Stomach (tissue), 9 donors: Measurements from ENCODE around the gene DTD1. TPM values are rescaled to one million over a fixed set of nuclear protein-coding genes. Genes with fewer than 3 reads are reported as not detected.
A peak's percentile ranks its signal among the peaks of the same experiment; 100 is the strongest.

Experiments used
- DNase-seq, 2 donors: peaks; one replicate each; pipeline versions ENCODE4 v3.0.0 to v3.0.0-alpha.2; 2013 to 2019
- H3K27ac ChIP-seq, 5 donors: fragments of 200-600 bp in 4 of 5; sonication (generic) in 4 of 5; one replicate each; pipeline ENCODE4 v1.5.1; 2013 to 2019; ENCODE audit warnings: mild to moderate bottlenecking in 1 of 5, moderate library complexity in 1 of 5
- H3K27me3 ChIP-seq, 3 donors: fragments of 200-600 bp; sonication (generic); one replicate each; pipeline ENCODE4 v1.5.1; 2017 to 2019; ENCODE audit warnings: mixed run types in 1 of 3
- H3K36me3 ChIP-seq, 4 donors: fragments of 200-600 bp; sonication (generic); 1 replicate in 3 of 4; 2 replicates in 1 of 4; pipeline ENCODE4 v1.5.1; 2016 to 2019
- H3K4me1 ChIP-seq, 4 donors: fragments of 200-600 bp; sonication (generic); one replicate each; pipeline ENCODE4 v1.5.1; 2016 to 2019
- H3K4me3 ChIP-seq, 4 donors: fragments of 200-600 bp; sonication (generic) in 3 of 4; one replicate each; pipeline ENCODE4 v1.5.1; 2016 to 2019; ENCODE audit warnings: mild to moderate bottlenecking in 1 of 4
- H3K9me3 ChIP-seq, 4 donors: fragments of 200-600 bp; sonication (generic); one replicate each; pipeline ENCODE4 v1.5.1; 2016 to 2019
- CTCF ChIP-seq, 7 experiments: fragments of 450-650 bp in 4 of 7; fragments of 200-600 bp in 3 of 7; sonication (generic) in 3 of 7; IDR thresholded peaks; one replicate each; pipeline ENCODE4 v1.5.1; 2016 to 2019; ENCODE audit warnings: antibody characterized with exemption in 7 of 7, control low read depth in 2 of 7, mild to moderate bottlenecking in 1 of 7
- EP300 ChIP-seq: sonication (generic); formaldehyde crosslinking; IDR thresholded peaks from one replicate; pipeline ENCODE4 v1.6.1; 2017; ENCODE audit warnings: antibody characterized with exemption
- POLR2A ChIP-seq, 4 donors: fragments of 450-650 bp; IDR thresholded peaks; one replicate each; pipeline ENCODE4 v1.6.1; 2016; ENCODE audit warnings: antibody characterized with exemption in 4 of 4, control low read depth in 2 of 4, mild to moderate bottlenecking in 1 of 4, moderate library complexity in 1 of 4
- POLR2AphosphoS5 ChIP-seq, 3 donors: sonication (generic); formaldehyde crosslinking; IDR thresholded peaks; one replicate each; pipeline ENCODE4 v1.6.1; 2016; ENCODE audit warnings: antibody characterized with exemption in 3 of 3
- WGBS, 5 donors: extraction: QIAGEN DNeasy Blood & Tissue Kit in 3 of 5; methylation state at CpG; one replicate each; pipeline versions ENCODE4 v1.1.5 to v1.1.7; 2013 to 2018; 5-methylcytosine and 5-hydroxymethylcytosine counted together
- intact Hi-C: fragments of 100-400 bp; cut with DNase I; formaldehyde crosslinking; loops from one replicate; pipeline ENCODE4 v1.15.1; 2023; ENCODE audit warnings: low total_unique reads
- polyA plus RNA-seq, 3 donors: library from polyadenylated mRNA; stranded (reverse); fragments of 200-250 nt; gene quantifications; one replicate each; pipeline ENCODE4 v1.2.3, GENCODE V29; 2013
- total RNA-seq, 5 donors: library from RNA; depleted of rRNA; stranded (reverse); fragments of >200 nt; gene quantifications; one replicate each; pipeline versions ENCODE4 v1.1.0 to v1.2.3, GENCODE V29; 2014 to 2016
- donor health status: healthy with polysubstance abuse.
- donor health status: Bipolar disorder and iron deficiency.
- donor health status: healthy.

The DTD1 gene
- total and polyA plus RNA-seq, 8 donors, result 4.5 to 30.4 (median 15.7) TPM; not detected in 1

DNA sequence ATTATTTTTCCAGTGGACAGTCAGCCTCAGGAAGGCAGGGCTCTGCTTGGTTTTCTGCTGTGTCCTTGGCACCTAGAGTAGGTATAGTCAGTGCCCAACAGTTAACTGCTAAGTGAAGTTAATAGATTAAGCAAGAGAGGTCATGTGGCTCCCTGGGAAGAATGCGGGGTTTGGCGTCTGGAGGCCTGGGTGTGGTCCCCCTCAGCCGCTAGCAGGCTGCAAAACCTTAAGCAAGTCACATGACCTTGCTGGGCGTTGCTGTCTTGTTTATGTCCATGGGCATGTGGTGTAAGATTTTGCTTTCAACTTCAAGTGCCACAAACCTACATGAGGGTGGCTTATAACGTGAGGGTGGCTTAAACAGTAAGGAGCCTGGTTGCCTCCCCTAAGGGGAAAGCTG lies 150.2 kb downstream of the DTD1 start:
- peak overlapping the region in 2 of 5 donors; percentile 64 to 72 for H3K27ac ChIP-seq
- DNase-seq, result peak in 1 of 2 donors; percentile 40

GRCh38 chr20:18738888-18739287 lies 151.0 kb downstream of the DTD1 start:
- H3K36me3 ChIP-seq, result peaks cover 0 to under 1% (median 0%) of the 10 kb centered on the region in 4 donors
- peaks cover 0 to 13% (median 0%) of the 10 kb centered on the region in 4 donors for H3K4me1 ChIP-seq
- no peak for DNase-seq
- 96 to 99% (median 96%) methylated on average over 2 of the region's 2 CpGs for WGBS, 5 donors
- intact Hi-C loops, result no loop called here
- H3K4me3 ChIP-seq, result no peak overlapping the region
- H3K27me3 ChIP-seq, result no peaks in the 10 kb centered on the region
- TF ChIP-seq CTCF (IDR thresholded peaks at IDR 0.05) (no peak), POLR2A (IDR thresholded peaks at IDR 0.05) (no peak)
- peak overlapping the region; percentile 32 to 72 (median 62) for H3K27ac ChIP-seq
- no peaks in the 10 kb centered on the region for H3K9me3 ChIP-seq

More for the DNA sequence above, 150.2 kb downstream of the DTD1 start:
- H3K4me1 ChIP-seq, result peaks cover 0 to 13% (median 0%) of the 10 kb centered on the region in 4 donors
- intact Hi-C loops, result no loop called here
- WGBS, 5 donors, result 39 to 61% (median 51%) methylated on average over 4 to 5 of the region's 5 CpGs
- H3K4me3 ChIP-seq, result no peak overlapping the region
- no peaks in the 10 kb centered on the region for H3K27me3 ChIP-seq
- no peaks in the 10 kb centered on the region for H3K9me3 ChIP-seq
- TF ChIP-seq POLR2A (IDR thresholded peaks at IDR 0.05) (no peak), EP300 (no peak), POLR2AphosphoS5 (IDR thresholded peaks at IDR 0.05) (no peak), CTCF (IDR thresholded peaks at IDR 0.05) (no peak)
- H3K36me3 ChIP-seq, result no peaks in the 10 kb centered on the region

- Histone ChIP-seq H3K36me3 (peaks cover 2 to 10% (median 5%) of the 10 kb centered on the region in 4 donors), H3K4me3 (no peak overlapping the region), H3K27me3 (no peaks in the 10 kb centered on the region), H3K27ac (peak overlapping the region in 4 of 5 donors; percentile 35 to 72 (median 63)), H3K9me3 (no peaks in the 10 kb centered on the region), H3K4me1 (peaks cover 0 to 13% (median 0%) of the 10 kb centered on the region in 4 donors)
- DNase-seq, result peak in 1 of 2 donors; percentile 86
- intact Hi-C loops, result no loop called here
- 43 to 55% (median 46%) methylated on average over 4 of the region's 4 CpGs for WGBS, 5 donors
- TF ChIP-seq POLR2AphosphoS5 (IDR thresholded peaks at IDR 0.05) (peak in 1 of 3 donors; percentile 26), POLR2A (IDR thresholded peaks at IDR 0.05) (no peak)
Measured at GRCh38 chr20:18739751-18740166, 151.9 kb downstream of the DTD1 start.

- DNase-seq, result no peak
- intact Hi-C loops, result no loop called here
- peak overlapping the region in 2 of 5 donors; percentile 64 to 72 for H3K27ac ChIP-seq
Measured at GRCh38 chr20:18740726-18741125, 152.9 kb downstream of the DTD1 start.

More at GRCh38 chr20:18740726-18741125, 152.9 kb downstream of the DTD1 start:
- WGBS, 5 donors, result 90 to 94% (median 91%) methylated on average over 3 of the region's 3 CpGs
- Histone ChIP-seq H3K4me1 (peaks cover 0 to 13% (median 0%) of the 10 kb centered on the region in 4 donors), H3K9me3 (no peaks in the 10 kb centered on the region), H3K4me3 (no peak overlapping the region), H3K27me3 (no peaks in the 10 kb centered on the region), H3K36me3 (peaks cover 3 to 19% (median 14%) of the 10 kb centered on the region in 4 donors)
- TF ChIP-seq CTCF (IDR thresholded peaks at IDR 0.05) (no peak), EP300 (no peak), POLR2A (IDR thresholded peaks at IDR 0.05) (no peak), POLR2AphosphoS5 (IDR thresholded peaks at IDR 0.05) (no peak)
